Fibroblast of peridontal ligament (primary cell): ENCODE measurements around the gene RIN3.

ENCODE experiments used
- DNase-seq: peaks from one replicate; pipeline ENCODE4 v3.0.0-alpha.2; 2010; ENCODE audit errors: extremely low read depth

The RIN3 gene

DNA sequence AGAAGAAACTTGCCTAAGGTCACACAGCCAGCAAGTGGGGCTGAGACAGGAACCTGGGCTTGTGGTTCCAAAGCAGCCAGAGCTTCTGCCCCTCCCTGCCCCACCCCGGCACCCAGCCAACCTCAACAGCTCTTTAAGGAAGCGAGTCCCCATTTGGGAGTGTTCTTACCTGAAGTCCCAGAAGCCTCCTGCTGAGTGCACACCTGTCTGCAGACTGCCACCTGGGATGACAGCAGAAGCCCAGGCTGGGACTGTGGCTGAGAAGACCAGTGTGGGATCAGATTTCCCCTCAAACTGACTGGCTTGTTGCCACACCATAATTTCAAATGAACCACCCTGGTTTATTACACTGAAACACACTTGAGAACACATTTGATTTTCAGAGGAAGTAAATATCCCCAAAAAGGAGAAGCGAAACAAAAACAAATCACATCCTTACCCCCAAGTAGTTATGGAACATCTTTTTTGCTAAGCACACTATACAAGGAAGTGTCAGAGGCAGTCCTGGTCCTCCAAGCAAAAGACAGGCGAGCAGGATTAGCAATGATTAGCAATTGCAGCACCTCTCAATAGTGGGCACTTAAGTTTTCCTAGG, 6.3 kb upstream of the RIN3 start:
- DNase-seq: no peak

DNA sequence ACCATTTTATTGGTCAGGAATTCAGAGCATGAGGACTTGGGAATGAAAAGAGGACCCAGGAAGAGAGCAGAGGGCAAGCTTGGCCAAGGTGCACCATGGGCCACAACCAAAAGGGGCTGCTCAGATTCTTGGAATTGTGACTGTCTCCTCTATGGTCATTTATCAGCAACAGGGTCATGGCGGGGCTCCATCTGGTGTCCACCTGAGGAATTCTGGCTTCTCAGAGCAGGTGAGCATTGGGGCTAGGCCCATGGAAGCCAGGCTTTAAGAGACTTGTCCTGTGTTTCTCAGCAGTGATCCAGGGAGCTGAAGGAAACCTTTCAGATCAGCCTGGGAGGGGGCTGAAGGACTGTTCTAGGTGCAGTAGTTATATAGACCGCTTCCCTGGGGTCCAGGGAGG, 2.6 kb upstream of the RIN3 start:
- DNase-seq: no peak

DNA sequence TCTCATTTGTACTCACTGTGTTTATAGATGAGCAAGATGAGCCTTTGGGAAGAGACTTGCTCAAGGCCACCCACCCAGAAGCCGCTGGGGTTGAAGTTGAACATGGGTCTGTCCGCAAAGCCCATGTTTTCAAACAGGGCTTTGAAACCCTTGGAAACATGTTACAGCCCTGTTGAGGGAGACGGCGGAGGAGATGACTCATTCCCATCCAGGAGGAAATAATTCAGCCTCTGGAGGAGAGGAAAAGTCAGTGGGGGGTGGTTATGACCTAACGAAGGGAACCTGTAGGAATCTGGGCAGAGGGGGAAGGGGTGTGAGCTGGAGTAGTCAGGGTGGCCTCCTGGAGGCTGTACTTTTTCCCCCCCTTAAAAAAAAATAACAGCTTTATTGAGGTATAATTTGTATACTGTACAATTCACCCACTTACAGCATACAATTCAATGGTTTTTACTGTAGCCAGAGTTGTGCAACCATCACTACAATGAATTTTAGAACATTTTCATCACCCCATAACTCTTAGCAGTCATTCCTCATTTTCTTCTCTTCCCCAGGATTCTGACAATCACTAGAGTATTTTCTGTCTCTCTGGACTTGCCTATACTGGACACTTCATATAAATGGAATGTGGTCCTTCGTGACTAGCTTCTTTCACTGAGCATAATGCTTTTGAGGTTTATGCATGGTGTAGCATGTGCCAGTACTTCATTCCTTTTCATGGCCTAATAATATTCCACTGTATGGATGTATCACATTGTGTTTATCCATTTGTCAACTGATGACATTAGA, 1.9 kb upstream of the RIN3 start:
- DNase-seq: peak; percentile 95

DNA sequence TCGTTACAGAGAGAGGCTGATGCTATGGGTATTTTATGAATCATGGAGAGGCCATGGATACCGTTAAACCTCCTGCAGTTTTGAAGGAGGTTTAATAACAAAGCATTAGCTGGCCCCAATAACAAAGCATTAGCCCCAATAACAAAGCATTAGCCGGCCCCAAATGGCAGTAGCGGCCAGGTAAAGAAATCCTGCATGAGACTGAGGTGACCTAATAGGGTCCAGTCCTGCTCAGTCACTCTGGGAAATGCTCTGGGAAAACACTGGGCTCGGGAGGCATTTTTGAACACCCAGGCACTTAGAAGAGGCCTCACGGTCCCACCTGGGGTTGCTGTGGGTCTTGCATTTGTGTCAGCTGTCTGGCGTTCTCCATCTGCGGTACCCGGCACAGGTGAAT, 776 bp upstream of the RIN3 start:
- no peak for DNase-seq

DNA sequence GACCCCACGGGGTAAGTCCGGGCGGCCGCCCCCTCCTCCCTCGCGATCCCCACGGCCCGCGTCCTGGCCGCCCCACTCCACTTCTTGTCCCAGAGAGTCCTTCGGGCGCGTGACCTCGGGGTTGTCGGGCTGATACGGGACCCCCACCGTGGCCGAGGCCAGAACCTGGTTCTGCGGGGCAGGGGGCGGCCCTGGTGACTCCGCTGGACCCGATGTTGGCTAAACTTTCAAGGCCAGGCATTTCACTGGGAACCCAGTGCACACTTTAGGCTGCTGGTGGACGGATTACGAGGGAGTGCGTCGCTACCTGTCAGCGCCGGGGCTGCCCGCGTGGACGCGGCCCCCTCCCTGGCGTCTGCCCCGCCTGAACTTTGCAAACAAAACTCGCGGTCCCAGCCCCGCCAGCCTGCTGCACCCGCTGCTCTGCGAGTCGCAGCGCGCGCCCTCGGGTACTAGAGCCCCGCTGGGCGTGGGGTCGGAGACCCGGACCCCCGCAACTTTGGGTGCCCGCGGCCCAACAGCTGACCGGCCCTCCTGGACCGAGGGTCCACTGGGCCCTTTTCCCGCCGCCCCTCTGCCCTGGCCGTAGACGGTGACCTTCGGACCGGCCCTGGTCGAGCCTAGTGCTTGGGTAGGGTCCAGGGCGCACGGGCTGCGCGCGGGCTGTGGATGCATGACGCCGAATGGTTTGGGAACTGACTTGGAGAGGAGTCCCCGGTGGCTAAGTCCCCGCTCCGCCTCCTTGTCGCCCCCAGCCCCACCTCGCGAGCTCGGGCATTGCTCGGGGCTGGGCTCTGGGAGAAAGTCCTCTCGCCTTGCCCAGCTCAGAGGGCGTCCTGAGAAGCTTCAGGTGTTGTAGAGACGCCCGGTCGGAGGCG, 624 bp downstream of the RIN3 start:
- peak; percentile 36 for DNase-seq

DNA sequence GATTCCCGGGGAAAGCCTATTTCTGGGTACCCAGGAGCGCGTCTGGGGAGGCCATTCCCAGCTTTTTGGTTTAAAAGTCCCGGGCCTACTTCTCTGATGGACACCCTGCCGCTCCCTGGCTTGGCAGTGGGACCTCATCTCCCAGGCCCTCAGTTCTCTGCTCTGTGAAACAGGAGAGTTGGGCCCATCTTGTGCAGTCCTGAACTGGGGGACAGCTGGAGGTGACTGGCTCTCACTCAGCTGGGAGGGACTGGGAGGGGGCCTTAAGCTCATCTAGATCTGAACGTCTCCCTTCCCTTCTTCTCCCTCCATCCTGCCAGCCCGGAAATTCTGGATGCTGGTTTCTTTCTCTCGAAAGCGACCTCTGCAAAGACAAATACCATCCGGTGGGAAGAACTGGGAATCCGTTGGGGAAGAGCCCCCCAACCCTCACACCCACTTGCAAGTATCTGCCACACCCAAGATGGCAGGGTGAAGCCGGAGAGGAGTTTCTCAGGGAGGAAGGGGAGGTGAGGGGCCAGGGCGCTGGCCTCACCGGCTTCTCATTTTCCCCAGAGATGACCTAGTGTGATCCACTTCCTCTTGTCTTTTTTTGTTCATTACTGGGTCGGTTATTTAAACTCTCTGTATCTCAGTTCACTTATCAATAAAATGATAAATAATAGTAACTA, 1.4 kb downstream of the RIN3 start:
- DNase-seq: no peak

DNA sequence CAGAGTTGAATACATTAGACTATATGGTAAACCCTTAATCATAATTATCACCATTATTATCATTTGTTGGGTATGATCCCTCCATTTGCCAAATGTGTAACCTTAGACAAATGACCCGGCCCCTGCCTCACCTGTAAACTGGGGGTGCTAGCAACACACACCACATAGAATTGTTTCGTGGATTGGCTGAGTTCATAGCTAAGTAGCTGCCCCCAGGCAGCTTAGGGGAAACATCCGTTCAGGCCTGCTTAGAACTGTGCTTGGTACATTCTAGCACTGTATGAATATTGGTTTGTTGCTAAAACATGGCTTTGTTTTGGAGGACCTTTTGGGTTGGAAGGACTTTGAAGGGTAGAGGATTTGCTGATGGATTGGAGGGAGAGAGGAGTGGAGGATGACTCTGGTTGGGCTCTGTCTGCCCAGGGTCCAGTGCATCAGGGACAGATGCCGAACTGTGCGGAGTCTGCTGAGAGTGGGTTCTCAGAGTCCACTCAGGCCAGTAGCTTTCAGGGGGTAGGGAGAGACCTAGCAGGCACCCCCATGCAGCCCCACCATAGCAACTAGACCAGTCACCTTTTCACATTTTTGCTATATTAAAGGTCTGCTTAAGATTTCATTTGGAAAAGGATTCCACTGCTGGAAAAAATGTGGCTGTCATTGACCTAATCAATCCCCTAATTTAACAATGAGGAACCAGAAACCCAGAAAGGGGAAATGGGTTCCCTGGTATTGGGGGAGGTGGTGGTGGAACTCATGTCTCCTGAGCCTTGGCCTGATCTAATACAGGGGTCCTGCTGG, 2.2 kb downstream of the RIN3 start:
- DNase-seq: no peak

DNA sequence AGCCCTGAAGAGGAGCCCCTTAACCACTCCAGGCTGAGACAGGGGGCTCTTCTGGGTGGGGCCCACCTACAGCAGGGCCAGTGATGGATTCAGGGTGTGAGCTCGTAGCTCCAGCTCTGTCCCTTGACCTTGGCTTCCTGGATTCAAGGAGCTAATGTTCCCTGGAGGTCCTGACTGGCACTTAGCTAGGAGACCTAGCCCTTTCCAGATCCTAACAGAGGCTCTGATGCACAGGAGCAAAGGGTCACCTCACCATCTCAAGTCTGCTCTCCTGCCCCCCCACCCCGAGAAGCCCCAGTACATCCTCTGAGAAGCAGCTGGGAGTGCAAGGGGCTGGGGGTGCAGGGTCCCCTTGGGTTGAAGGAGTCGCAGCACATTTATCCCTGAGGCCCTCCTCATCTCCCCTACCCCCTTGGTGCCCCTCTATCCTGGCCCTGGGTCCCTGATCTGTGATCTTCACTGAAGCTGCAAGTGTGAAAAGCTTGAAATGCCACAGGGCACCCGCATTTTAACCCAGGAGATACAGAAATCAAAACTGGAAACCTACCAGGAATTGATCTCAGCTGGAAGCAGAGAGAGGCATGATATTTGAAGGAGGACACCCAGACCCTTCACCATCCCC, 2.9 kb downstream of the RIN3 start:
- no peak for DNase-seq

DNA sequence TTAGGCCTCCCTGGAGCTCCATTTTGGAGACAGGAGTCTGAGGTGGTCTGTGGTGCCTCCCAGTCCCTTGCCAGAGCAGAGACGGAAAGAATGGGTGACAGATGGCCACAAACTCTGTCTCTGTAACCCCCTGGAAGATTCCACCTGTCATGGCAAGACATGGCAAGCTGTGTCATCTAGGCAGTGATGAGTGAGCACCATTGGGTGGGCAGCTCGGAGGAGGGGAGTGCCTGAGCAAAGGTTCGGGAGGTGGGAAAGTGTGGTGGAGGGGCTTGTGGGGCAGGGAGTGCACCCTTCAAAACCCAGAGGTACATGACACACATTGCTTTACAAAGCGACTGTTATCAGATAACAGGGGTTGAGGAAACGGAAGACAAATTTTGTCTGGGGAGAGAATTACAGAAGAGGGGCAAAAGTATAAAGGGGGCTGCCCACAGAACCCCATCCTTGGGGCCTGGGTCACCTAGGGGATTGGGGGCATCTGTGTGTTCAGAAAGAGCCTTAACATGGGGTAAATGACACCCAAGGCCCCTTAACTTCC, 3.5 kb downstream of the RIN3 start:
- DNase-seq: no peak

DNA sequence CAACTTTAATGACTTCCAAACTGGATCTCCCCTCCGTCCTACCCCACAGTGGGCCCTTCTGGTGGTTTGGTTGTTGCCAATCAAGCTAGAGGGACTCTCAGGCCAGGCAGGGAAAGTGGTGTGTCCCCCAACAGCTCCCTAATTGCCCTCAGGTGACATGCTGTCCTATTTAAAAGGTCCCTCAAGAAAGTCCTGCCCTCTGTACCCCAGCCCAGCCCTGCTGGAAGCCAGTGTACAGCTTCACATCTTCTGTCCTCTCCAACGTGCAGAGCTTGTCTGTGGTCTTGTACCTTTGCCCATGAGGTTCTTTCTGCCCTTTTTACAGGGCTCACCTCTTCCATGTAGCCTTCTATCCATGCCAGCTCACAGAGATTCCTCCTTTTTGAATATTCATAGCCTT, 4.2 kb downstream of the RIN3 start:
- no peak for DNase-seq

DNA sequence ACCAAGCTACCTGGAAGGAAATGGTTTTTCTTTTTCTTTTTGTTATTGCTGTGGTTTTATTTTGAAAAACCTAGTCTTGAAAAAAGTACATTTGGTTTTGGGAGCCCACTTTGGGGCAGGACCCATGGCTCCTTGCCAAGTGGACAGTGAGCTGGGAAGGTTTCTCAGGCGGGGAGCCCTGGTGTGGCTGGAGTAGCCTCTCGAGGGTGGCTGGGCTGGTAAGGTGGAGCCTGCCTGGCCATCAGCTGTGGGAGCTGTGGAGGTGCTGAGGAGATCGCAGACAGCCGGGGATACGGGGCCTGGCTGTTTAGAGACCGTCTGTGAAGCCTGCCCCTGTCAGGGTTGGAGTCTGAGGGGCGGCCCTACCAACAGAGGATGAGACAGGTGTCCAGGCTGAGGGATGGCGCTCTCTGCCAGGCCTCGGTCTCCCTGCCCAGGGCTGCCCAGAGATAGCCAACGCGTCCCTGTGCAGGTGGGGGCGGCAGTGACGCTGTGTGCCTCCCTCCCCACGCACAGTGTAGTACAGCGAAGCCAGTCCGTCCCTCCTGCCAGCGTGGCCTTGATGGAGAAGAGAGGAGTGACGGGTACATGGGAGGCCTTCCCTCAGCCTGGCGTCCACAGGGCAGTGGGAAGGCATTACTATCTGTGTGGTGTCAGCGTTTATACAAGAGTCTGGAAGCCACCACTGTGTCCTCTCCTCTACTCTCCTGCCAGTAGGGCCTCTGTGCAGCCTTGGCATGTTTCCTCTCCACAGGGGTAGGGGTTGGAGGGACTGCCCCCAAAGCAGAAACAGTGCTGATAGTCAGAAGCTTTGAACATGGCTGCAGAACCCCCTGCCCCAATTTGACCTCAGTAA, 5.9 kb downstream of the RIN3 start:
- no peak for DNase-seq

DNA sequence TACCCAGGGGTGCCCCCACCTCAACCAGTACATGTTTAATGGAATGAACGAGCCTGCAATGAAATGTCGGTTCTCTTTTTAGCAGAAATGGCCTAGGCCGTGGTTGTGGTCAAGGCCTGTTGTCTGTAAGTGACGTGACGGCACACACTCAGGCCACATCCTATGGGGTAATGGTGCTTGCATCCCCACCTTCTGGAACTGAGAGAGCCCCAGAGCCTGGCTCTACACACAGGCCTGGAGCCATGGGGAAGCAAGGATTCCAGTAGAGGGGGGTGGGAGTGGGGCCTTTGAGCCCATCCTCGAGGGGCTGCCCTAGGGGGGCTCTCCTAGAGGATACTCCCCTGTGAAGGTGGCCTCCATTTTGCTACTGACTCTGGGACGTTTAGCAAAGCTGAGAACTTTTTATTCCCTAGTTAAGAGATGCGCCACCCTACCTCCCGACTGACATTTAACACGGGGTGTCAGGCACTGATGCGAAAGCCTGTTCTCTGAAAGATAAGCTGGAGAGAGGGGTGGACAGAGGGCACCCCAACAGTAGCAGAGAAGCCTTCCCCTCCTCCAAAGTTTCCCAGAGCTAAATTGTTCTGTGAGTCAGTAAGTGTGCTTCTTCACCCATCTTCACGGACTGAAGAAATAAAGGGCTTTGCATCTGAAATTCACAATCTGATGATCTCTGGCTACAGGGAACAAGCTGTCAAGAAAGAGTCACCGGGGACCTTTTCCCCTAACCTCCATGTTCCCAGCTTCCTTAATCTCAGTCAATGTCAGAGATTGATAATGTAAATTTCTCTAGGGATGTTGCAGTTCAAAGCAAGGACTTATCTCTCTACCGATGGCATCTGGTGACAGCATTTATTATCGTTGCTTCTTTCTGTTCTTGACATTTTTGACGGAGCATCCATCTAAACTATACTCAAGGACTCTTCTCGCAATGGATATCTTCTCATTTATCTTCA, 6.8 kb downstream of the RIN3 start:
- no peak for DNase-seq

DNA sequence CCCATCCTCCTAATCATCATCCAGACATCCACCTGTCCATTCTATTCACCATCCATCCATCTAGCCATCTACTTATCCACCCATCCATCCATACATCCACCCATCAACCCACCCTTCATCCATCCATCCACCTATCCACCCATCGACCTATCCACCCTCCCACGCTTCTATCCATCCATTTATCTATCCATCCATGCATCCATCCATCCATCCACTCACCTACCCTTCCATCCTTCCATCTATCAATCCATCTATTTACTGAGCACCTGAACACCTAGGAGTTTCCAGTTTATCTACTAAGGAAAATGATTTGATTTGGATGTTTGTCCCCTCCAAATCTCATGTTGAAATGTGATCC, 7.5 kb downstream of the RIN3 start:
- no peak for DNase-seq

DNA sequence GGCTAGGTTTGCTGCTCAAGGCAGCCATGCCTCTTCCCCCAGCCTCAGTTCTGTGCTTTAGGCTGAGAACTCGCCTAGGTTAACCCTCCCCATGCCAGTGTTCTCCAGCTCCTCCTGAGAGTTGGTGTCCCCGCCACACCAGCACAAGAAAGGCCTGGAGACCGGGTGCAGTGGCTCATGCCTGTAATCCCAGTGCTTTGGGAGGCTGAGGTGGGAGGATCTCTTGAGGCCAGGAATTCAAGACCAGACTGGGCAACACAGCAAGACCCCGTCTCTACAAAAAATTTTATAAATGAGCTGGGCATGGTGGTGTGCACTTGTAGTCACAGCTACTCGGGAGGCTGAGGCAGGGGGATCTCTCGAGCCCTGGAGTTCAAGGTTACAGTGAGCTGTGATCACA, 10.2 kb downstream of the RIN3 start:
- DNase-seq: no peak

DNA sequence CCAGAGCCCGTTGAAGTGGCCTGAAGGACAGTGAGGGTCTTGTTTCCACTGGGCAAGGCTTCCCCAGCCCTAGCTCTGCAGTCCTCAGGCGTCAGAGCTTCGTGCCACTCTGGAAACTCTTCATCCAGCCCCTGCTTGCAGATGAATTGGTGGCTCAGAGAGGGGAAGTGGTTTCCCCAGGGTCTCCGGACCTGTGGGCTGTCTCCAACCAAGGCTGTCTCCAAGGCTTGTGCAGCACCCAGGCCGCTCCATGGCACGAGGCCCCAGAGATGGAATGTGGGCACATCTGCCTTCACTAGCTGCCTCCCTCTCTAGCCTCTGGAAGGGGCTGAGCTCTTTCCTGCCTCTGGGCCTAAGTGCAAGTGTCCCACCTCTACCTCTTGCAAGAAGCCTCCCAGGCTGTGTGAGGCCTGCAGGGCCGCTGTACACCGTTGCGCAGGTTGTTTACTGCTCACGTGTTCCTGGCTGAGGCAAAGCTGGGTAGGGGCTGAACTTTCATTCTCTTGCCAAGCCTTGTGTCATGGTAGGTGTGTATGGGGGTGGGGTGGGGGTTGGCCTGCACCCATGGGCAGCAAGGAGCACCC, 11.1 kb downstream of the RIN3 start:
- no peak for DNase-seq

DNA sequence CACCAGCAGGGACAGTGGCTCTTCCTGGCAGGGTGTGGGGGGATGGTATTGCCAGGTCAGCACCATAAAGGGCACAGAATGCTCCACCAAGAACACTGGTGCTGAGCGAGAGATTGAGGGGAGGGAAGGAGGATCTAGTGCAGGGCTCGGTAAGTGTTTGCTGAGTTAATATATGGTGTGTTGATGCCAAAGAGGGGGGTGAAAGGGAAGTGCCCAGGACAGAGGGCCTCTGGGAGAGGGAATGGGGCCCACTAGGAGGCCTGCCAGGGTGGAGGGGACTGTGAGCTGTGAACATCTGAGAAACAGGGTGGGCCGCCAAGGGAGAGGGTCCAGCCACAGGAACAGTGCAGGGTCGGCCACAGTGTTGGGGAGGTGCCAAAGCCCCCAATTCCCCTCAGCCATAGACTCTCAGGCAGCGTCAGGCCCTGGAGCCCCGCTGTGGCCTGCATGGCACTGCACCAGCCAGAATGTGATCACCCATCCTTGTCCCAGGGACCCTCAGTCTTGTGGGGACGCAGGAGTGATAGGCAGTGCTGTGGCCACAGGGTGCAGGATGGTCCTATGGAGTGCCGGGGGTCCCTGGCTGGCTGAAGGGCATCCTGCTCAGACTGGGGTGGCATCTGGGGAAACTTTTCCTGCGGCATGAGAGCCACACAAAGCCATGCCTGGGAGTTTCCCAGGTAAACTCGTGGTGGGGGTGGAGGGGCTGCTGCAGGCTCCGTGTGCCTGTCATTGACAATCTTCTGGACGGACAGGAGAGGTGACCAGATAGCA, 11.9 kb downstream of the RIN3 start:
- no peak for DNase-seq

DNA sequence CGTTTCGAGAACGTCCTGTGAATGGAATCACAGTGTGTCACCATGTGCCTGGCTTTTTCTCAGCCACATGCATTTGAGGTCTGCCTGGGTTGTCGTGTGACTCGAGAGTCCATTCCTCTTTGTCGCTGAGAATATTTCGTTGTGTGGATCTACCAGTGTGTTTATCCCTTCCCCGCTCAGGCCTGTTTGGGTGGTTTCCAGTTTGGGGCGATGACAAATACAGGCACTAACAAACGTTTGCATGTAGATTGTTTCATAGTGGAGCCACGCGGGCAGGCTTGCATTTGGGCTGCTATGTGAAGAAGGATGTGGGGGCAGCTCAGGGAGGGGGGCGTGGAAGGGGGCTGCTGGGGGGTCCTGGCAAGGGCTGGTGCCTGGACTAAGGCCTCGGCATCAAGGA, 14.1 kb downstream of the RIN3 start:
- DNase-seq: no peak
